K562 (cell line): ENCODE data around the gene EVL. TPM values are rescaled to one million over a fixed set of nuclear protein-coding genes. Genes with fewer than 3 reads are reported as not detected.
A peak's percentile ranks its signal among the peaks of the same experiment; 100 is the strongest.

Source experiments
- microRNA counts: library from miRNA; unstranded; fragments of <30 nt; microRNA quantifications from one replicate; lab custom pipeline; 2016
- microRNA-seq: library from miRNA; unstranded; fragments of <30 nt; microRNA quantifications from one replicate; pipeline ENCODE4, GENCODE V29; 2018; ENCODE audit warnings: borderline microRNAs expressed
- polyA plus RNA-seq, 8 experiments: library from polyadenylated mRNA; depleted of rRNA in 4 of 8; stranded (reverse) in 5 of 8; unstranded in 3 of 8; fragments of >200 nt; fragmentation: Nextera tagmentation in 2 of 8; fragmentation: Illumina TruSeq in 1 of 8; extraction: Ambion mirVana in 2 of 8; extraction: Trizol in 1 of 8; gene quantifications; 2 replicates each; pipeline versions ENCODE4 v1.2.1 to v1.2.3, GENCODE V29; 2011 to 2014; ENCODE audit warnings: inconsistent platforms in 1 of 8, missing spikeins in 1 of 8
- small RNA-seq: library from RNA; depleted of rRNA; stranded (forward); fragments of <200 nt; gene quantifications from one replicate; pipeline ENCODE3, GENCODE V24; 2014
- total RNA-seq, 7 experiments: library from RNA; depleted of rRNA in 6 of 7; stranded (reverse); fragments of >200 nt in 6 of 7; fragmentation: Illumina TruSeq in 2 of 7; extraction: Trizol in 2 of 7; gene quantifications; 2 replicates each; pipeline versions ENCODE4 v1.2.1 to v1.2.3, GENCODE V29; 2011 to 2021; ENCODE audit warnings: low replicate concordance in 1 of 7

The EVL gene
- total and polyA plus RNA-seq, 9 of the 15 experiments (the other 6 are each of a cell fraction or from before 2014, with no cell fraction given): 2.9 to 43.4 (median 23.9) TPM

MicroRNAs encoded within 50 kb of the gene (microRNA counts, 767-probe panel; counts per million panel counts)
- microRNA hsa-miR-151b (lab: Ali Mortazavi, UCI) (not detected), microRNA hsa-miR-342-3p (lab: Ali Mortazavi, UCI) (4,107 counts per million, percentile 82 among the panel's probes with 10 or more counts), microRNA hsa-miR-342-5p (lab: Ali Mortazavi, UCI) (1,139 counts per million, percentile 25 among the panel's probes with 10 or more counts)

Small RNA genes within 50 kb of the gene (microRNA-seq; reads per million reads assigned to microRNA genes)
- gene MIR151B (5.3 reads per million, percentile 48 among the genes with 10 or more reads in this experiment), gene MIR342 (684 reads per million, percentile 91 among the genes with 10 or more reads in this experiment)

Small RNA genes within 50 kb of the gene (small RNA-seq; reads per million reads assigned to genes)
- gene MIR151B (0.73 reads per million, percentile 44 among the genes with 10 or more reads in this experiment), gene MIR342 (16.5 reads per million, percentile 96 among the genes with 10 or more reads in this experiment)

Other genes with a start within 250 kb of the EVL start
- gene DEGS2, start 94.2 kb downstream of the EVL start, total RNA-seq (2014; rRNA removed): 2.7 and 2.9 TPM in 2 replicates
- gene DEGS2, start 94.2 kb downstream of the EVL start, total RNA-seq (2014; rRNA removed; fragmentation: Illumina TruSeq; extraction: Trizol): 0.19 and 0.44 TPM in 2 replicates
- 0.34 and 0.36 TPM in 2 replicates for gene DEGS2, start 94.2 kb downstream of the EVL start, total RNA-seq (2015; rRNA removed; fragmentation: Illumina TruSeq; extraction: Trizol)
- gene DEGS2, start 94.2 kb downstream of the EVL start, total RNA-seq (2021): 2.7 TPM in 2 replicates
- gene DEGS2, start 94.2 kb downstream of the EVL start, polyA plus RNA-seq (2011; rRNA removed): 0.46 and 1.1 TPM in 2 replicates
- gene DEGS2, start 94.2 kb downstream of the EVL start, polyA plus RNA-seq (2014; fragmentation: Illumina TruSeq; extraction: Trizol): 0.22 and 0.76 TPM in 2 replicates
- under 1 TPM; 0.57 to 0.70 TPM for gene DEGS2, start 94.2 kb downstream of the EVL start, polyA plus RNA-seq (2014; fragmentation: Nextera tagmentation; extraction: Ambion mirVana)
- 0.42 and 2.7 TPM in 2 replicates for gene DEGS2, start 94.2 kb downstream of the EVL start, polyA plus RNA-seq (2014; rRNA removed)
- gene YY1, start 173.7 kb downstream of the EVL start, total RNA-seq (2014; rRNA removed): 45.3 and 46.7 TPM in 2 replicates
- 70.8 and 81.3 TPM in 2 replicates for gene YY1, start 173.7 kb downstream of the EVL start, total RNA-seq (2014; rRNA removed; fragmentation: Illumina TruSeq; extraction: Trizol)
- gene YY1, start 173.7 kb downstream of the EVL start, total RNA-seq (2015; rRNA removed; fragmentation: Illumina TruSeq; extraction: Trizol): 44.3 and 53.0 TPM in 2 replicates
- gene YY1, start 173.7 kb downstream of the EVL start, total RNA-seq (2021): 74.2 and 76.9 TPM in 2 replicates
- gene YY1, start 173.7 kb downstream of the EVL start, polyA plus RNA-seq (2011; rRNA removed): 35.4 and 55.0 TPM in 2 replicates
- gene YY1, start 173.7 kb downstream of the EVL start, polyA plus RNA-seq (2014; fragmentation: Illumina TruSeq; extraction: Trizol): 43.9 and 46.5 TPM in 2 replicates
- gene YY1, start 173.7 kb downstream of the EVL start, polyA plus RNA-seq (2014; fragmentation: Nextera tagmentation; extraction: Ambion mirVana): 10 to 100 TPM; 20.8 to 21.0 TPM
- 28.8 and 29.0 TPM in 2 replicates for gene YY1, start 173.7 kb downstream of the EVL start, polyA plus RNA-seq (2014; rRNA removed)
- 12.7 and 17.5 TPM in 2 replicates for gene SLC25A29, start 241.0 kb downstream of the EVL start, total RNA-seq (2014; rRNA removed)
- 2.0 and 2.7 TPM in 2 replicates for gene SLC25A29, start 241.0 kb downstream of the EVL start, total RNA-seq (2014; rRNA removed; fragmentation: Illumina TruSeq; extraction: Trizol)
- gene SLC25A29, start 241.0 kb downstream of the EVL start, total RNA-seq (2015; rRNA removed; fragmentation: Illumina TruSeq; extraction: Trizol): 3.8 and 4.1 TPM in 2 replicates
- 13.7 and 14.5 TPM in 2 replicates for gene SLC25A29, start 241.0 kb downstream of the EVL start, total RNA-seq (2021)
- gene SLC25A29, start 241.0 kb downstream of the EVL start, polyA plus RNA-seq (2011; rRNA removed): 11.3 and 20.4 TPM in 2 replicates
- 4.7 and 4.8 TPM in 2 replicates for gene SLC25A29, start 241.0 kb downstream of the EVL start, polyA plus RNA-seq (2014; fragmentation: Illumina TruSeq; extraction: Trizol)
- under 1 TPM; 0.07 to 0.25 TPM for gene SLC25A29, start 241.0 kb downstream of the EVL start, polyA plus RNA-seq (2014; fragmentation: Nextera tagmentation; extraction: Ambion mirVana)
- 14.1 and 16.4 TPM in 2 replicates for gene SLC25A29, start 241.0 kb downstream of the EVL start, polyA plus RNA-seq (2014; rRNA removed)